SU-DHL-6 (cell line): ENCODE measurements around the gene TBX18.

Source experiments
- EZH2phosphoT487 ChIP-seq: fragments of 200-600 bp; sonication (generic), shearing (Covaris generic); conservative IDR thresholded peaks from 2 replicates; pipeline ENCODE4 v1.6.1; 2018; ENCODE audit warnings: mild to moderate bottlenecking, antibody characterized with exemption, low read length, moderate library complexity, mixed read lengths
- TF ChIP-seq, protein P1 (sequence below): fragments of 200-600 bp; sonication (generic); IDR thresholded peaks from one replicate; pipeline ENCODE4 v1.5.1; 2017; ENCODE audit warnings: antibody characterized with exemption, mild to moderate bottlenecking, low read length, moderate library complexity; ENCODE audit not compliant: insufficient read depth, poor library complexity, severe bottlenecking

DNA sequence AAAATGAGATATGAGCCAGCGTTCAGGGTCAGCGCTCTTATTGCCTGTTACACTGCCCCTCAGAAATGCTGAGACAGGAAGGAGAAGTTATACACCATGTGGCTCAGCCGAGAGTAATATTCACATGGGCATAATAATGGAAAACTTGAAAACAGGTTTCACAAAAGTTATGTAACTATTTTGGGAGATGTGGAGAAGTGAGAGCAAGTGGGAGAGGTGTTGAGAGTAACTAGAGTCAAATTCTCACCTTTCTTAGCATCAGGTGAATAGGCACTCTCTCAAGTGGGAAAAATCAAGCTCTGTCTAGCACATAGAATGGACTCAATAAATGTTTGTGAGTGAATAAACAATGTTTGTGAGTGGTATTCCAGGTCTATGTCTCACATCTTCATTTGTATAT, 94.5 kb downstream of the TBX18 start:
- TF ChIP-seq, protein P1, sequence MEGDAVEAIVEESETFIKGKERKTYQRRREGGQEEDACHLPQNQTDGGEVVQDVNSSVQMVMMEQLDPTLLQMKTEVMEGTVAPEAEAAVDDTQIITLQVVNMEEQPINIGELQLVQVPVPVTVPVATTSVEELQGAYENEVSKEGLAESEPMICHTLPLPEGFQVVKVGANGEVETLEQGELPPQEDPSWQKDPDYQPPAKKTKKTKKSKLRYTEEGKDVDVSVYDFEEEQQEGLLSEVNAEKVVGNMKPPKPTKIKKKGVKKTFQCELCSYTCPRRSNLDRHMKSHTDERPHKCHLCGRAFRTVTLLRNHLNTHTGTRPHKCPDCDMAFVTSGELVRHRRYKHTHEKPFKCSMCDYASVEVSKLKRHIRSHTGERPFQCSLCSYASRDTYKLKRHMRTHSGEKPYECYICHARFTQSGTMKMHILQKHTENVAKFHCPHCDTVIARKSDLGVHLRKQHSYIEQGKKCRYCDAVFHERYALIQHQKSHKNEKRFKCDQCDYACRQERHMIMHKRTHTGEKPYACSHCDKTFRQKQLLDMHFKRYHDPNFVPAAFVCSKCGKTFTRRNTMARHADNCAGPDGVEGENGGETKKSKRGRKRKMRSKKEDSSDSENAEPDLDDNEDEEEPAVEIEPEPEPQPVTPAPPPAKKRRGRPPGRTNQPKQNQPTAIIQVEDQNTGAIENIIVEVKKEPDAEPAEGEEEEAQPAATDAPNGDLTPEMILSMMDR = no peak
- no peak for TF ChIP-seq EZH2phosphoT487
